ENCODE results near the gene PSME3IP1.
"Not testable (repeated sequence)": the region's sequence is repeated elsewhere in the genome, so short reads cannot be mapped to it uniquely, and the experiment has no call there.

The PSME3IP1 gene

DNA sequence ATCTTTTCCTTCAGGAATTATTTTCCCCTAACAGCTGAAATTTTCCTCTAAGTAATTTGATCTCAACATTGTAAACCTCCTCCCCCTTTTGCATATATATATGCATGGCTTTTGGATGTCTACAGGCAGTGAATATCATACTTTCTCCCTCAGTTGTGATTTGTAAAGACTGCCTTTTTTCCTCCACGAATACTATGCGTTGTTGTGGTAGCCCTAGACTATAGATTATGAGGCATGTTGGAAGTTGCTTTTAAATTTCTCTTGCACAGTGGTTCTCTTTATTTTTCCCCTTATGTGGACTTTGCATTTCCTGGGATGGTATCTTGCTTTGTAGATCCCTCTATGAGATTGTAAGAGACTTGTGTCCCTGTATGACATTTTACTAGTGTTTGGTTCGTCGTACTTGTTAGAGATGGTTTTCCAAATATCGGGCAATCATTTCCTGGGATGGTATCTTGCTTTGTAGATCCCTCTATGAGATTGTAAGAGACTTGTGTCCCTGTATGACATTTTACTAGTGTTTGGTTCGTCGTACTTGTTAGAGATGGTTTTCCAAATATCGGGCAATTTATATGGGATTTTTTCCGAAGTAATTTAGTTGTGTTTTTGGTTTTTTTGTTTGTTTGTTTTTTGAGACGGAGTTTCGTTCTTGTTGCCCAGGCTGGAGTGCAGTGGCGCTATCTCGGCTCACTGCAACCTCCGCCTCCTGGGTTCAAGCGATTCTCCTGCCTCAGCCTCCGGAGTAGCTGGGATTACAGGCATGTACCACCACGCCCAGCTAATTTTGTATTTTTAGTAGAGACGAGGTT lies 2.3 kb upstream of the PSME3IP1 start:
- peaks cover 20% of the 10 kb centered on the region for H3K4me1 ChIP-seq (ENCODE audit: control insufficient read depth, insufficient read depth, low read length)
- H3K4me3 ChIP-seq (ENCODE audit: low read depth, low read length) = peak overlapping the region; percentile 89
- POLR2A ChIA-PET = interaction anchor here (0.8 to 1.6 kb wide), 2 partner anchors 48 to 60 kb away, joined by 3 read pairs; no protein-coding TSS in a partner anchor
- H3K9me3 ChIP-seq (ENCODE audit: control insufficient read depth, insufficient read depth, low read depth, low read length); CTCF ChIA-PET; H3K36me3 ChIP-seq (ENCODE audit: control insufficient read depth in 2 of 2, insufficient read depth in 1 of 2, low read length in 2 of 2): not testable (repeated sequence)
- peak overlapping the region; percentile 56; the same call in 1 of the 2 replicates for H3K27ac ChIP-seq (ENCODE audit: extremely low read depth, low read depth, low read length)
- TF ChIP-seq ZNF394 (tag by site-specific recombination; IDR thresholded peaks at IDR 0.05; ENCODE audit: borderline replicate concordance) (peak; percentile 58; the same call in 1 of the 2 replicates), ZNF561 (tag by site-specific recombination; IDR thresholded peaks at IDR 0.05; ENCODE audit: borderline replicate concordance) (0 out of 2 replicates have a peak, but pooled peaks have one; percentile 7), ZBTB17 (tag by site-specific recombination; IDR thresholded peaks at IDR 0.05) (0 out of 2 replicates have a peak, but pooled peaks have one; percentile 13)

DNA sequence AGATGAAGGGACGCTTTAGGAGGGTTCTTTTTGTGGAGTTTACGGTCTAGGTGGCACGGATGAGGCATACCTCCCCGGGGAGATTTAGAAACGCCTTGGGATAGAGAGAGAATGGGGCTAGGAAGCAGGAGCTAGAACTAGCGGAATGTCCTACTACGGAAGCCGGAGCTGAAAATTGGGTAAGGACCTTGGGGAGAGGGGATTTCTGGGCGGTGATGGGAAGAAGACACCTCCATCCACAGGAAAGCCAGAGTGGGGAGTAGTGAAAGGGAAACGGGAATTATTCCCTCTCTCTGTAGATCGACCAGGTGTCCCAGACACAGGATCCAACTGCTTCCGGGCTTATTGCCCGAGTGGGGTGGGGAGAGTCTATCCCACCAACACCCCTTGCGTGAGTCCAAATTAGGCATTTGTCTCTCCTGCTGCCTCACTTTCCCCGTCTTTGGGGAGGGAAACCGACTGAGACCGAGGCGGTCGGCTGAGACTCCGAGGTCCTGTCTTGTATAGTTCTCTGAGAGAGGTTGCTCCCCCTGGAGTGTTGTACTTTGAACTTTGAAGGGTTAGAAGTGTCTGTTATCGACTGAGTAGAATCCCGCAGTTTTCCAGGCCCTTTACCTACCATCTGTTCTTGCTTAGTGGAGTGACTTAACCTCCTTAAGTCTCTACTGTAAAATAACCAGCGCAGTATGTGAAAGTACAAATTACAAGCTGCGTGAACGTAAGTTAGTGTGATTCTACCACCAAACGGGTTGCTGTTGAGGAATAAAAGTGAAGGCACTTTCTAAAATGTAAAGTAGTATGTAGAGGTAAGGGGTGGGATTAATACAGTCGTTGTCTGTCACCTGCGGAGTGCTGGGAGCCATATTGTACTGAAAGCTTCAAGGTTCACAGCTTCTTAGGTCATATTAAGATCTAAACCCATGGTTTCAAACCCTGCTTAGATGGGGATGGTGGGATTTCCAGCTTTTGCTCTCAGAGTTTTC lies 1.3 kb upstream of the PSME3IP1 start:
- Histone ChIP-seq H3K36me3 (ENCODE audit: control insufficient read depth in 2 of 2, insufficient read depth in 1 of 2, low read length in 2 of 2) (no peaks in the 10 kb centered on the region; a peak in 1 of 3 replicates), H3K4me1 (ENCODE audit: control insufficient read depth, insufficient read depth, low read length) (peaks cover 19% of the 10 kb centered on the region), H3K9me3 (ENCODE audit: control insufficient read depth, insufficient read depth, low read depth, low read length) (no peaks in the 10 kb centered on the region), H3K4me3 (ENCODE audit: low read depth, low read length) (peak overlapping the region; percentile 89), H3K27ac (ENCODE audit: extremely low read depth, low read depth, low read length) (peak overlapping the region; percentile 56)
- CTCF ChIA-PET = interaction anchor here (0.7 to 1.8 kb wide), 3 partner anchors 94 to 330 kb away, joined by 3 to 6 read pairs (median 4); partner anchors contain the start of gene CPNE2
- POLR2A ChIA-PET = interaction anchor here (0.8 to 1.9 kb wide), 3 partner anchors 49 to 61 kb away, joined by 3 to 8 read pairs (median 3); partner anchors contain the start of gene ARL2BP
- TF ChIP-seq SP3 (tag by site-specific recombination; IDR thresholded peaks at IDR 0.05) (no peak), GLIS2 (tag by site-specific recombination; IDR thresholded peaks at IDR 0.05) (no peak), ZNF274 (IDR thresholded peaks at IDR 0.05; ENCODE audit: low read length) (no peak), ZNF274 (tag by site-specific recombination; IDR thresholded peaks at IDR 0.05; ENCODE audit: borderline replicate concordance) (no peak), ZNF426 (tag by site-specific recombination; IDR thresholded peaks at IDR 0.05) (no peak), ZFP37 (tag by site-specific recombination; IDR thresholded peaks at IDR 0.05) (no peak), SP2 (tag by site-specific recombination; IDR thresholded peaks at IDR 0.05) (peak; percentile 45), ZNF324 (tag by site-specific recombination; IDR thresholded peaks at IDR 0.05) (no peak), ZNF335 (tag by site-specific recombination; conservative IDR thresholded peaks at IDR 0.05) (no peak; the same call in none of the 2 replicates), SETDB1 (IDR thresholded peaks at IDR 0.05; ENCODE audit: insufficient read length, low read length) (no peak), ZNF366 (tag by site-specific recombination; conservative IDR thresholded peaks at IDR 0.05) (peak; percentile 77), ZNF776 (tag by site-specific recombination; IDR thresholded peaks at IDR 0.05; ENCODE audit: borderline replicate concordance) (no peak), ZNF362 (tag by site-specific recombination; IDR thresholded peaks at IDR 0.05) (no peak), ZNF76 (tag by site-specific recombination; IDR thresholded peaks at IDR 0.05; ENCODE audit: borderline replicate concordance, low read depth) (peak; percentile 51), ZNF146 (tag by site-specific recombination; IDR thresholded peaks at IDR 0.05) (no peak), ZEB2 (tag by site-specific recombination; IDR thresholded peaks at IDR 0.05) (no peak), ZBTB17 (tag by site-specific recombination; IDR thresholded peaks at IDR 0.05) (peak; percentile 63), ZFP69B (tag by site-specific recombination; IDR thresholded peaks at IDR 0.05) (no peak)
- TF ChIP-seq, protein P1, sequence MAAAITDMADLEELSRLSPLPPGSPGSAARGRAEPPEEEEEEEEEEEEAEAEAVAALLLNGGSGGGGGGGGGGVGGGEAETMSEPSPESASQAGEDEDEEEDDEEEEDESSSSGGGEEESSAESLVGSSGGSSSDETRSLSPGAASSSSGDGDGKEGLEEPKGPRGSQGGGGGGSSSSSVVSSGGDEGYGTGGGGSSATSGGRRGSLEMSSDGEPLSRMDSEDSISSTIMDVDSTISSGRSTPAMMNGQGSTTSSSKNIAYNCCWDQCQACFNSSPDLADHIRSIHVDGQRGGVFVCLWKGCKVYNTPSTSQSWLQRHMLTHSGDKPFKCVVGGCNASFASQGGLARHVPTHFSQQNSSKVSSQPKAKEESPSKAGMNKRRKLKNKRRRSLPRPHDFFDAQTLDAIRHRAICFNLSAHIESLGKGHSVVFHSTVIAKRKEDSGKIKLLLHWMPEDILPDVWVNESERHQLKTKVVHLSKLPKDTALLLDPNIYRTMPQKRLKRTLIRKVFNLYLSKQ (tag by site-specific recombination; IDR thresholded peaks at IDR 0.05; ENCODE audit: borderline replicate concordance) = no peak
- TF ChIP-seq, protein P2, sequence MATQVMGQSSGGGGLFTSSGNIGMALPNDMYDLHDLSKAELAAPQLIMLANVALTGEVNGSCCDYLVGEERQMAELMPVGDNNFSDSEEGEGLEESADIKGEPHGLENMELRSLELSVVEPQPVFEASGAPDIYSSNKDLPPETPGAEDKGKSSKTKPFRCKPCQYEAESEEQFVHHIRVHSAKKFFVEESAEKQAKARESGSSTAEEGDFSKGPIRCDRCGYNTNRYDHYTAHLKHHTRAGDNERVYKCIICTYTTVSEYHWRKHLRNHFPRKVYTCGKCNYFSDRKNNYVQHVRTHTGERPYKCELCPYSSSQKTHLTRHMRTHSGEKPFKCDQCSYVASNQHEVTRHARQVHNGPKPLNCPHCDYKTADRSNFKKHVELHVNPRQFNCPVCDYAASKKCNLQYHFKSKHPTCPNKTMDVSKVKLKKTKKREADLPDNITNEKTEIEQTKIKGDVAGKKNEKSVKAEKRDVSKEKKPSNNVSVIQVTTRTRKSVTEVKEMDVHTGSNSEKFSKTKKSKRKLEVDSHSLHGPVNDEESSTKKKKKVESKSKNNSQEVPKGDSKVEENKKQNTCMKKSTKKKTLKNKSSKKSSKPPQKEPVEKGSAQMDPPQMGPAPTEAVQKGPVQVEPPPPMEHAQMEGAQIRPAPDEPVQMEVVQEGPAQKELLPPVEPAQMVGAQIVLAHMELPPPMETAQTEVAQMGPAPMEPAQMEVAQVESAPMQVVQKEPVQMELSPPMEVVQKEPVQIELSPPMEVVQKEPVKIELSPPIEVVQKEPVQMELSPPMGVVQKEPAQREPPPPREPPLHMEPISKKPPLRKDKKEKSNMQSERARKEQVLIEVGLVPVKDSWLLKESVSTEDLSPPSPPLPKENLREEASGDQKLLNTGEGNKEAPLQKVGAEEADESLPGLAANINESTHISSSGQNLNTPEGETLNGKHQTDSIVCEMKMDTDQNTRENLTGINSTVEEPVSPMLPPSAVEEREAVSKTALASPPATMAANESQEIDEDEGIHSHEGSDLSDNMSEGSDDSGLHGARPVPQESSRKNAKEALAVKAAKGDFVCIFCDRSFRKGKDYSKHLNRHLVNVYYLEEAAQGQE (tag by site-specific recombination; IDR thresholded peaks at IDR 0.05) = no peak

All from HEK293 (cell line).